OCI-LY7 (cell line): ENCODE data around the gene COPS2.

Experiments used
- CTCF ChIP-seq: fragments of 200-600 bp; sonication (generic); conservative IDR thresholded peaks from 2 replicates; pipeline ENCODE4 v1.5.1; 2014; ENCODE audit warnings: mild to moderate bottlenecking, antibody characterized with exemption, low read length, moderate library complexity, mixed read lengths
- EZH2phosphoT487 ChIP-seq: fragments of 200-600 bp; sonication (generic); IDR thresholded peaks from 2 replicates; pipeline ENCODE4 v1.6.1; 2018; ENCODE audit warnings: low read depth, borderline replicate concordance, mild to moderate bottlenecking, mixed run types, antibody characterized with exemption, low read length, moderate library complexity, mixed read lengths

GRCh38 chr15:49082960-49083359 lies 72.4 kb downstream of the COPS2 start:
- TF ChIP-seq CTCF (no peak), EZH2phosphoT487 (no peak)
